Ovary (tissue), 3 donors: ENCODE data around the gene PRAMEF9.
"Not testable (repeated sequence)": the region's sequence is repeated elsewhere in the genome, so short reads cannot be mapped to it uniquely, and the experiment has no call there.

Experiments
- CTCF ChIP-seq, 3 donors: fragments of 450-650 bp in 2 of 3; fragments of 200-600 bp in 1 of 3; IDR thresholded peaks; one replicate each; pipeline versions ENCODE4 v1.5.1 to v1.8.0; 2016 to 2022; ENCODE audit warnings: antibody characterized with exemption in 3 of 3, mild to moderate bottlenecking in 1 of 3
- EP300 ChIP-seq: sonication (generic); formaldehyde crosslinking; IDR thresholded peaks from one replicate; pipeline ENCODE4 v1.6.1; 2017; ENCODE audit warnings: antibody characterized with exemption
- donor health status: DM: no; HTN: no; CAD: no.

GRCh38 chr1:13219203-13219602, 47.6 kb downstream of the PRAMEF9 start:
- TF ChIP-seq CTCF (IDR thresholded peaks at IDR 0.05); EP300: not testable (repeated sequence)
